Stimulated activated memory B cell treated with anti-CD40 and anti-IgM and Interleukin-4, amounts not matched to agents 10 μg/mL and 1 μg/mL and 100 μg/mL, for 72 hours (primary cell): ENCODE results near the gene COLEC12.

Experiments
- ATAC-seq: fragments of 150-1000 bp; cut with Tn5 transposase; 2 replicates; pipeline ENCODE4 v1.10.0; 2021
- H3K27ac Mint-ChIP-seq: one replicate; pipeline ENCODE4 v1.8.0; 2022; ENCODE audit warnings: mild to moderate bottlenecking, mixed read lengths
- H3K27me3 Mint-ChIP-seq: one replicate; pipeline ENCODE4 v1.8.0; 2022; ENCODE audit warnings: mixed read lengths
- H3K36me3 Mint-ChIP-seq: one replicate; pipeline ENCODE4 v1.8.0; 2022; ENCODE audit warnings: mixed read lengths
- H3K4me1 Mint-ChIP-seq: one replicate; pipeline ENCODE4 v1.8.0; 2022; ENCODE audit warnings: mixed read lengths
- H3K4me3 Mint-ChIP-seq: one replicate; pipeline ENCODE4 v1.8.0; 2022; ENCODE audit warnings: mild to moderate bottlenecking, moderate library complexity, mixed read lengths
- H3K9me3 Mint-ChIP-seq: one replicate; pipeline ENCODE4 v1.8.0; 2022; ENCODE audit warnings: mixed read lengths

The COLEC12 gene

DNA sequence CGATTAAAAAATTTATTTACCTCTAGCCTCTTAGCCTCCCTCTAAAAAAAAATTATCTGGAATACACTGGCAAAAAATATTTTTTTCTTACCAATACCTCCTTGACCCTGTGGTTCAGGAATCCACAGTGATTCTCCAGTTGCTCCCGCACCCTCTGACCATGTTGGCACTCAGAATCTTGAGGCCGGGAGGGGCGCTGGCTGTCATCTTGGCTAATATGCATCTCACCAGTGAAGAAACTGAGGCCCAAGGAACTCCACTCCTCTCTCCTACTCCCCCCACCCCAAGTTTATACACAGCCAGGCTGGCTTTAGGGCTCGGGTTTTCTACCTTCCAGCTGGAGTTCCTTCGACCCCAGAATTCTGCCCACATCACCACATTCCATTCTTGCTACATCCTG, 134.8 kb downstream of the COLEC12 start:
- H3K36me3 Mint-ChIP-seq: no peaks in the 10 kb centered on the region
- no peaks in the 10 kb centered on the region for H3K9me3 Mint-ChIP-seq
- ATAC-seq: no peak
- no peak overlapping the region for H3K4me3 Mint-ChIP-seq
- peaks cover 12% of the 10 kb centered on the region for H3K4me1 Mint-ChIP-seq
- H3K27ac Mint-ChIP-seq: no peak overlapping the region
- peaks cover 13% of the 10 kb centered on the region for H3K27me3 Mint-ChIP-seq

DNA sequence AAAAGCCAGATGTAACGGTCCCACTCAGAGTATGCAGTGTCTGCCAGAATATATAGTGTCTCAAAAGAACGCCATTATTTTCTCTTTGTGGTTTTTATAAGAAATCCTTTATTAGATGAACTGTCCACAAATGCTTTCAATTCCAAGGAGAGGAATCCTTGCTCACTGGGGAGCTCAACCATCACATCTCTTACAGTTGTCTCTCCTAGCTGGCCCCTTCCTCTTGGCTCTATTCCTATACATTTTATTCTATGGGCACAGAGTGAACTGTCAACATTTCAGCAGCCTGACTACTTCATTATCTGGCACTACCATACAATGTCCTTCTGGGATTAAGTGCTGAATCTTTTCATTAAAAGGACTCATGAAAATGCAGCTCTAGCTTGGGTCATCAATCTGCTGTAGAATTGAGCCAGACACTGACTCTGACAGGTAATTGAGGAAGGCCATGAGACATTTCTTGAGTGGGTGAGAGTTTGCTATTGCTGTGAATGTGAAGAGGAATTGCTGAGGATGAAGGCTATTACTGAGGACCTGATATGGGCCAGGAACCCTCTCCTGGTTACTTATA, 136.2 kb downstream of the COLEC12 start:
- no peaks in the 10 kb centered on the region for H3K36me3 Mint-ChIP-seq

DNA sequence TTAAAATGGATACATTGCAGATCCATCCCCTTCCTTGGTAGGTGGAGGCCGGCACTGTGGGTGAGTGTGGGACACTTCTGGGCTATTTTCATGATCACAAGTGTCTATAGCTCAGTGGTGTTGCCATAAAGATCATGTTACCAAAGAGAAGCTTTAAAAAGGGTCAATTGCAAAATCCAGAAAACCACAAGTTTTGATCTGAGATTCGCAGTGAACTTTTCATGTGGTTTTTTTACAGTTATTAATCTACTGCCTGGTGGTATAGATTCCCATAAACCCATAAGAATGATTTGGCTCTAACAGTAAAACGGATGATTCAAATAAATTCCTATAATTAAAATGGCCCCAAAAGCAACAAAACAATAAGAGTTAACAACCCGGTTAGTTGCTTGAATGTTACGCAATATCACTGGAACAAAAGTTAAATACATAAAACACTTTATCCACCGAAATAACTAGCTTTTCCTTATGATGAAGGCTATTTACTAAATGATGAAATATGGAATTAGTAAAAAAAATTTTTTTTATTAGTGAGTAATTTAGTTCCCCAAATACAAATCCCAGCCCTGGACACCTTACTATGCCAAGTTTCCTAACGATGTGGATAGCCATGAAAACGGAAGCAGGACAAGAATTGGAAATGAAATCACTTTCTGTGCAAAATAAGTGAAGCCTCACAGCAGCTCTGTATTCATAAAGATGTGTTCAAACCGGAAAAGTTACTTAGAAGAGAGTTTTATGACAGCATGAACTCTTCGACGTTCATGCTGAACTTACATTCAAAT, 137.0 kb downstream of the COLEC12 start:
- no peaks in the 10 kb centered on the region for H3K9me3 Mint-ChIP-seq
- ATAC-seq: no peak
- peaks cover 12% of the 10 kb centered on the region for H3K27me3 Mint-ChIP-seq
- H3K27ac Mint-ChIP-seq: no peak overlapping the region
- H3K4me1 Mint-ChIP-seq: peaks cover 6% of the 10 kb centered on the region
- H3K36me3 Mint-ChIP-seq: no peaks in the 10 kb centered on the region
- no peak overlapping the region for H3K4me3 Mint-ChIP-seq

More for the DNA sequence above, 136.2 kb downstream of the COLEC12 start:
- Mint-ChIP-seq H3K4me1 (peaks cover 6% of the 10 kb centered on the region), H3K27me3 (peaks cover 12% of the 10 kb centered on the region), H3K27ac (no peak overlapping the region), H3K4me3 (no peak overlapping the region), H3K9me3 (no peaks in the 10 kb centered on the region)
- no peak for ATAC-seq

DNA sequence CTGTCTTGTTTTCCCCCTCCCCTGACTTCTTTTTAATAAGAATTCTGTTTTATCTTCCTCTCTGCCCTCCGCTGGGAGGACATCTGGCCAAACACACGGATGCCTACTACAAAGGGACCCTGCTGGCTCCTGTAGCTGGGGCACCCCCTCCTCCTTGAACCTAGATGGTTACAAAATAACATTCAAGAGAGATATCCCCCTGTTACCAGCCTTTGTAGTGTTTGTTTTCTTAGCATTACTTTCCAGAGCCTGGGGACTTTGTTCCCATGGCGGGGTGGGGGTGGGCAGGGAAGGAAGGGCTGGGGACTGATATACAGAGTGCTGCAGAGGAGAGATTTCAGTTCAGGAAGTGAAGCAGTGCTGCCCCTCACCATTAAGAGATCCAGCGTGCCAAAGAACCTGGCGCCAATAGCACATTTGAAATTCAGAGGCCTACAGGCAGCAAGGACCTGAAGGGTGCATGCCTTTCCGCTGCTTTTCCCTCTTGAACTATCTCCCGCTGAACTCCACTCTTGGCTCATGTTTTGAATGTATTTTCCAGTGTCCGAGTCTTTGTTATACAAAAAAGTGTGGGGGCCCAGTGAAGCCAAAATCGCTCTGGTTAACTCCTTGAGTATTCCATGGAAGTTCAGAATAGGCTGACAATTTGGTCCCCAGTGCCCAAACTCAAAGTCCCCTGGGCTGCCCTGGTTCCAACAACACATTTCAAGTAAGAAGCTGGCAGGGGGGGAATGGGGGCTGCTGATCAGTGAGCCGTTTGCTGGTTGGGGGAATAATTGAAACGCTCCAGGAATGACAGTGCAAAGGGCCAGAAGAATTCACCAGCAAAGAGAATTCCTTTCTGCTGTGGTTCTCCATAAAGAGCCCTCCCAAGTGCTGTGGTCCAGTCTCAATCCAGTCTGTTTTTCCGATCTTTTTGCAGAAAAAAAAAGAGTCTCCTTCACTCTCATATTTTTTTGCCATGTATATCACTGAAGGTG, 137.9 kb downstream of the COLEC12 start:
- peaks cover 6% of the 10 kb centered on the region for H3K4me1 Mint-ChIP-seq
- H3K36me3 Mint-ChIP-seq: no peaks in the 10 kb centered on the region
- no peaks in the 10 kb centered on the region for H3K9me3 Mint-ChIP-seq
- no peak overlapping the region for H3K4me3 Mint-ChIP-seq
- H3K27me3 Mint-ChIP-seq: peaks cover 12% of the 10 kb centered on the region
- no peak for ATAC-seq
- no peak overlapping the region for H3K27ac Mint-ChIP-seq

DNA sequence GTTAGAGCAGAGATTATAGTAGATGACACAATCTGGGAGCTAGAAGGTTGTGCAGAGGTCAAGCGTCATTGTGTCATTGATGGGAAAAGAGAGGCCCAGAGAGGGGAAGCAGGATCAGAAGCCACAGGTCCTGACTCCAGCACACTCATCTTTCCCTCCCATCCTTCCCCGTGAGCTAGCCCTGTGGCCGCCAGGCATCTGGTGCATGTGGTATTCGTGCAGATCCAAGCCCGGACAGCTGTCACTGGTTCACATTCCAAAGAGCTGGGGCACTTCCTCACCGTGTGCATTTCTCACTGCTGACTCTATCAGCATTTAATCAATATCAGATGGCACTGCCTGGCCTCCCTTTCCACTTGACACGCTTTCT, 138.6 kb downstream of the COLEC12 start:
- no peaks in the 10 kb centered on the region for H3K9me3 Mint-ChIP-seq
- no peak overlapping the region for H3K4me3 Mint-ChIP-seq
- no peaks in the 10 kb centered on the region for H3K36me3 Mint-ChIP-seq
- peaks cover 12% of the 10 kb centered on the region for H3K27me3 Mint-ChIP-seq
- H3K27ac Mint-ChIP-seq: no peak overlapping the region
- peaks cover 6% of the 10 kb centered on the region for H3K4me1 Mint-ChIP-seq
- no peak for ATAC-seq

DNA sequence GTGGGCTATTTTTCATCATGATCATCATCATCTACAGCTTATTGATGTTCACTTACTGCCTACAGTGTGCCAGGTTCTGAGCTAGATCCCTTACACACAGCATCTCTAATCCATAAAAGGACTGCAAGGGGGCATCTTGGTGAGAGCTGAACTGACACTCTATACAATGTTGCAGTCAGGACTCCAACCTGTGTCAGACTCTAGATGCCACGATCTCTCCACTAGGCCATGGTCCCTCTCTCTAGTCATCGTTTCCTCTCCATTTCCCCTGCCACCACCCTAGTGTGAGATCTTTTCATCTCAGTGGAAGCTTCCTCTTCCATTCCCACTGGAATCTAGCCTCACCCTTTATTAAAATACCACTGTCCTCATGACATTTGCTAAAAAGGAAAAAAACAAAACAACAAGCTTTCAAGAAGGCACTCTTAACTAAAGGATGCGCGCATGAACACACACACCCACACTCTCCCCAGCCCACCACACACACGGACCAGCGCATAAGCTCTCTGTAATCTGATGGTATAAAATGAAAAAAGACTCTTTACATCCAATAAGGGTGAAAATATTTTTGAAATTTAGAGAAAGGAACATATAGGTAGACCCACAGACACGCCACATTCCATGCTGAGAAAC, 139.3 kb downstream of the COLEC12 start:
- Mint-ChIP-seq H3K4me1 (peaks cover 6% of the 10 kb centered on the region), H3K27me3 (peaks cover 12% of the 10 kb centered on the region), H3K27ac (no peak overlapping the region), H3K4me3 (no peak overlapping the region), H3K36me3 (no peaks in the 10 kb centered on the region), H3K9me3 (no peaks in the 10 kb centered on the region)
- no peak for ATAC-seq

DNA sequence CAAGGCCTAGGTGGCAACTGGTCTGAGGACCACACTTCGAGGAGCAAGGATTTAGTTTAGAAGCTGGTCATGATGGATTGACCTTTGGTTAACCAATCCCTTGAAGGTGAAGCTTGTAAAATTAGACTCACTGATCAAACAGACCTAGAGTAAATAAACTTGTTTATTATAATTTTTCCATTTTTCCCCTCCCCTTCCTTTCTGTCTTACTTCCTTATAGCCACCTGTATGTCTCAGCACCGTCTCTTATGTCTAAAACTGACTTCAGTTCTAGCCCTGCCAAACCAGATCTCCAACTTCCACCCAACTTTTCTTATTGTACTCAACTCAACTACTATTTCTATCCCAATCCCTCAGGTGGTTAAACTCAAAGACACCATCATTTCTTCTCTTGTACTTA, 139.8 kb downstream of the COLEC12 start:
- Mint-ChIP-seq H3K9me3 (no peaks in the 10 kb centered on the region), H3K4me3 (no peak overlapping the region), H3K36me3 (no peaks in the 10 kb centered on the region), H3K27me3 (peaks cover 7% of the 10 kb centered on the region), H3K4me1 (peaks cover 6% of the 10 kb centered on the region), H3K27ac (no peak overlapping the region)
- ATAC-seq: no peak

DNA sequence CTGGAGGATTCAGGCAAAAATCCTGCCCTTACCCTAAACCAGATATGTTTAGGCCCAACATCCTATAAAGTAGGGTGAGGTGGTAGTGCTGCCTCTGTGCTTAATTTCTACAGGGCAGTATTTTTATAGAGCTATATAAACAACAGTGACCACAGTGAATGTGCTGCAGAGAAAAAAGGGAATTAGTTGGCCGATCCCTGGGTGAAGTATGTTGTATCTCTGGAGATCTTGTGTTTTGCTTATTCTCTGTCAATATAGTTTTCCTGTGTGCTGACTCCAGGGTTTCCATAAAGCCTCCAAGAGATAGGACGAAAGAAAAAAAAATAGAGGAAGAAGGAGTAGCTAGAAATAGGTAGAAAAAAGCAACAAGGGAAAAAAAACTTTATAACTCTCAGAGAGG, 143.7 kb downstream of the COLEC12 start:
- ATAC-seq: no peak
- Mint-ChIP-seq H3K36me3 (no peaks in the 10 kb centered on the region), H3K4me1 (peaks cover 6% of the 10 kb centered on the region), H3K27me3 (peaks cover 12% of the 10 kb centered on the region), H3K4me3 (no peak overlapping the region), H3K27ac (no peak overlapping the region), H3K9me3 (no peaks in the 10 kb centered on the region)

DNA sequence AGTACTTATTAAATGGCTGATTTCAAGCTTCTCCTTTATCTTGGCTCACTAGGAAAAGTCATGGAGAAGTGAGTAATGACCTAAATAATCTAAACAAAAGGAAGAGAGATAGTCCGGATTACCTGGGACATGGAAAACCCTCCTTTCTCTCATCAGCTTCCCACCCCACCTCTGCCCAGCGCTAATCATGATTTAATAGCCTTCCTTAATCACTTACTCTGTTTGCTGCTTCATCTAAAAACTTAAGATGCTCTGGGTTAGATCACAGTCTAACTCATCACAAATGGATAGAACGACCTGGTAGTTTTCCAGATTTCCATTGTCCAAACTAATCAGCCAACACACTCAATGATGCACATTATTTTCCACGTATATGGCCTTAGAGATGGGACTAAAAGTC, 144.8 kb downstream of the COLEC12 start:
- H3K27me3 Mint-ChIP-seq: peaks cover 12% of the 10 kb centered on the region

DNA sequence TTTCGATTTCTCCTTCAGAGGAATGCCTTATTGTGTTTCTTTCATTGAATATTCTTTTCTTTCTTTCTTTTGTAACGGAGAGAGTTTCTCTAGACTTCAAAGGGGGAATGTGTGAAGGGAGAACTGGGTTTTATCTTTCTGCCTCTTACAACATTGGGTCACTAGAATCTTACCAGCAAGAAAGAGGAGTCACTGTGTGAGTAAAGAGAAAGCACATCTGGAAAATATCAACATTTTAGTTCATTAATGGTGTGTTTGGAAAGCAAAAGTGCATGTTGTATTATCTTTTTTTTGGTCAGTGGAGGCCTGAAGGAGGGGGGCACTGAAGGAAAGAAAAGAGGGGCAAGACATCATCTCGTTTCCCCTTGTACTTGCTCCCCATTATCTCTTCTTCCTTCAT, 146.0 kb downstream of the COLEC12 start:
- no peaks in the 10 kb centered on the region for H3K9me3 Mint-ChIP-seq
- H3K27ac Mint-ChIP-seq: no peak overlapping the region
- no peak overlapping the region for H3K4me3 Mint-ChIP-seq
- no peaks in the 10 kb centered on the region for H3K4me1 Mint-ChIP-seq
- H3K27me3 Mint-ChIP-seq: peaks cover 17% of the 10 kb centered on the region
- no peaks in the 10 kb centered on the region for H3K36me3 Mint-ChIP-seq
- ATAC-seq: no peak

More for the DNA sequence above, 144.8 kb downstream of the COLEC12 start:
- no peak overlapping the region for H3K4me3 Mint-ChIP-seq
- H3K9me3 Mint-ChIP-seq: no peaks in the 10 kb centered on the region
- no peak for ATAC-seq
- no peaks in the 10 kb centered on the region for H3K4me1 Mint-ChIP-seq
- H3K27ac Mint-ChIP-seq: no peak overlapping the region
- no peaks in the 10 kb centered on the region for H3K36me3 Mint-ChIP-seq

DNA sequence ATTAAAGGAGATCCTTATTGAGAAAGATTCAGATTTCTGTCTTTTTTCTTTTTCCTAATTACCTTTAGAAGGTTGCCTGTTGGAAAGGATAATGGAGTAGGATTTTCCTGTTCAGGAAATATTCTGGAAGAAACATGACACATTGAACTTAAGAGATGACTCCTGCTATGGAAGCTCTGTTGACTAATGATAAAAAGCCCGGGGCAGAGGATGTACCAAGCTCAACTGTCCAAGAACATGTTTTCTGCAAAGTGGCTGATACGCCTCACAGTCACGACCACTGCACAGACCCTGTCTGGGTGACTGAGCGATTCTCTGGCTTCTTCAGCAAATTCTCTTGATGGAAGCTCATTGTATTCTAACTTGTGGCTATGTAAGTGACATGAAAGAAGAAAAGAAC, 146.5 kb downstream of the COLEC12 start:
- Mint-ChIP-seq H3K4me1 (no peaks in the 10 kb centered on the region), H3K9me3 (no peaks in the 10 kb centered on the region), H3K36me3 (no peaks in the 10 kb centered on the region), H3K27ac (no peak overlapping the region), H3K27me3 (peaks cover 22% of the 10 kb centered on the region), H3K4me3 (no peak overlapping the region)
- no peak for ATAC-seq

DNA sequence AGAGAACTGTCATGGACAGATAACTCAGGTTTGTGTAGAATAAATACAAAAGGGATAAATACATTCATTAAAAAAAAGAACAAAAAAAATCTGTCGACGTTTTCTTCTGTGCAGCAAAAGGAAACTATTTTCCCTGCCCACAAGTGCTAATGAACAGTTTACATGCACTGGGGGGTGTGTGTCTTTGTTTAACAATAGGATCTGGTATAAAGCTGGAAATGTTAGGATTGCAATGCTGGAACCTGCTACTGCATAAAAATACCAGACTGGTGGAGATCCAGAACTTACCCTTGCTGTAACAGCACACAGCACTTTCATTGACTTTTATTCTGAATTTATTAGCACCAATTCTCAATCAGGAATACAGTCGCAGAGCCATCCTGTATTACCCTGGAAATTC, 148.1 kb downstream of the COLEC12 start:
- Mint-ChIP-seq H3K9me3 (no peaks in the 10 kb centered on the region), H3K4me1 (no peaks in the 10 kb centered on the region), H3K36me3 (no peaks in the 10 kb centered on the region), H3K27me3 (peaks cover 23% of the 10 kb centered on the region), H3K27ac (no peak overlapping the region), H3K4me3 (no peak overlapping the region)
- ATAC-seq: no peak

DNA sequence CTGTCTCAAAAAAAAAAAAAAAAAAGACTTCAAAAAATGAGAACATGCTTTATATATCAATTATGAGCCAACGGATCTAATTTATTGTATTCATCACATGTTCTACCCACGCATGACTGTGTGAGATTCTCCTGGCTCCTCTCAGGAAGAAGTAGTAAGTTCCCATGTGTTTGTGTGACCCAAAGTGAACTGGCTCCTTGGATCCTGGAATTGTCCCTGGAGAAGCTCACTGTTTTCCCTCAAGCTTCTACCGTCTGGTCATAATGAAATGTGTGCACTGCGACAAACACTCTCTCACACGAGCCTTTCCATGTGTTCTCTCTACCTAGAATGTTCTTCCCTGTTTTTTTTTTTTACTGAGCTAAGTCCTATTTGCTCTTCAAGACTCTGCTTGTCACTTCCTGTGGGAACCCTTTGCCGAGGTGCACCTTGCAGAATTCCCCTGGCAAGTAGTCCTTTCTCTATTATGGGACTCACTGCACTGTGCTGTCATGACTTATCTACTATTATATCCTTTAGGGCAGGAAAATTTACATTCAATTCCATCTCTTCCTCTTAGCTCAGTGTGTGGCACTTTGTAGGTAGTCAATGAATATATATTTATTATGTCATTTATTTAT, 149.4 kb downstream of the COLEC12 start:
- Mint-ChIP-seq H3K9me3 (no peaks in the 10 kb centered on the region), H3K27ac (no peak overlapping the region), H3K4me1 (no peaks in the 10 kb centered on the region), H3K36me3 (no peaks in the 10 kb centered on the region), H3K4me3 (no peak overlapping the region), H3K27me3 (peaks cover 23% of the 10 kb centered on the region)
- ATAC-seq: no peak

DNA sequence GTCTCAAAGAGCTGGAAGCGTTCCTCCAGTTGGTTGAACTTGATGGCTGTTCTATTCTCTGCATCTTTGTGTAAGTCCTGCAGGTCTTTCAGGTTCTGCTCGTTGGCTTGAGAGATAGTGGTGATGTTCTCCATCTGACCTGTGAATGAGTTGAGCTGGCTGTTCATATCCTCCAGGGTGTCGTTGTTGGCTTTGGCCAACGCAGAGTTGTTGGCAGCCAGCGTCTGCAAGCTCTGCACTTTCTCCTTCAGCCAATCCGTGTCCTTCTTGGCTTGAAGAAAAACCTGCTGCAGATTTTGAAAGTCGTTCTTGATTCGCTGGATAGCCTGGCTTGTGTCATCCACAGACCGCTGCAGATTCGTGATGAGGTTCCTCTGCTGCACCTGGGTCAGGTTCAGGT, 153.9 kb downstream of the COLEC12 start:
- Mint-ChIP-seq H3K27me3 (peaks cover 11% of the 10 kb centered on the region), H3K4me1 (no peaks in the 10 kb centered on the region), H3K27ac (no peak overlapping the region), H3K9me3 (no peaks in the 10 kb centered on the region), H3K4me3 (no peak overlapping the region), H3K36me3 (no peaks in the 10 kb centered on the region)
- no peak for ATAC-seq

DNA sequence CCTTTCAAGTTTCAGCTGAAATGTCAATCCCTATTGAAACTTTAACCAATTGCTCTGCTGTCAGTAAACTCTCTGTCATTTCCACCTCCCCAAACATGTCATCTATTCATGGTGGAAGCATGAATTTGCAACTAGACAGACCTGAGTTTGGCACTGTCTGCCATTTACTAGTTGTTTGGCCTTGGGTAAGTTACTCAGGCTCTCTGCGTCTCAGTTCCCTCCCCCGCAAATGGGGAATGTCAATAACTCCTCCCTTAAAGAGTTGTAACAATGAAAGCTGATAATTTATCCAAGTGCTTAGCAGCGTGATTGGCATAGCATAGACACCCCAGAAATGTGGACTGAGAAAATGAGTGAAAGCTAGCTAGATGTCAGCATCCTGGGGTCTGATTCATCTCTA, 159.4 kb downstream of the COLEC12 start:
- Mint-ChIP-seq H3K4me1 (no peaks in the 10 kb centered on the region), H3K4me3 (no peak overlapping the region), H3K27ac (no peak overlapping the region), H3K27me3 (no peaks in the 10 kb centered on the region), H3K9me3 (no peaks in the 10 kb centered on the region), H3K36me3 (no peaks in the 10 kb centered on the region)
- no peak for ATAC-seq
